Sigmoid colon (tissue), 7 donors: ENCODE measurements around the gene RECK. TPM values are rescaled to one million over a fixed set of nuclear protein-coding genes. Genes with fewer than 3 reads are reported as not detected.
"Not testable (repeated sequence)": the region's sequence is repeated elsewhere in the genome, so short reads cannot be mapped to it uniquely, and the experiment has no call there.

Experiments used
- DNase-seq: peaks from one replicate; pipeline ENCODE4 v3.0.0-alpha.2; 2019
- H3K27ac ChIP-seq, 4 donors: fragments of 200-600 bp; sonication (generic); one replicate each; pipeline ENCODE4 v1.5.1; 2016 to 2019; ENCODE audit warnings: mild to moderate bottlenecking in 1 of 4
- H3K27me3 ChIP-seq, 3 donors: fragments of 200-600 bp; sonication (generic); one replicate each; pipeline ENCODE4 v1.5.1; 2019; ENCODE audit warnings: mild to moderate bottlenecking in 1 of 3
- H3K36me3 ChIP-seq, 4 donors: fragments of 200-600 bp; sonication (generic); one replicate each; pipeline ENCODE4 v1.5.1; 2016 to 2019
- H3K4me1 ChIP-seq, 4 donors: fragments of 200-600 bp; sonication (generic); one replicate each; pipeline ENCODE4 v1.5.1; 2017 to 2019
- H3K4me3 ChIP-seq, 4 donors: fragments of 200-600 bp; sonication (generic); one replicate each; pipeline ENCODE4 v1.5.1; 2017 to 2019; ENCODE audit warnings: mild to moderate bottlenecking in 2 of 4, moderate library complexity in 1 of 4
- H3K9me3 ChIP-seq, 4 donors: fragments of 200-600 bp in 3 of 4; sonication (generic) in 3 of 4; one replicate each; pipeline versions ENCODE4 v1.5.1 to v1.6.1; 2013 to 2019
- CTCF ChIP-seq, 4 experiments: fragments of 450-650 bp in 3 of 4; fragments of 200-600 bp in 1 of 4; IDR thresholded peaks; one replicate each; pipeline ENCODE4 v1.5.1; 2016 to 2019; ENCODE audit warnings: antibody characterized with exemption in 4 of 4, mild to moderate bottlenecking in 3 of 4, moderate library complexity in 2 of 4
- EP300 ChIP-seq, 4 donors: sonication (generic); formaldehyde crosslinking; IDR thresholded peaks; one replicate each; pipeline ENCODE4 v1.6.1; 2017; ENCODE audit warnings: antibody characterized with exemption in 4 of 4
- POLR2A ChIP-seq, 2 donors: fragments of 450-650 bp; IDR thresholded peaks; one replicate each; pipeline ENCODE4 v1.6.1; 2016; ENCODE audit warnings: antibody characterized with exemption in 2 of 2, mild to moderate bottlenecking in 2 of 2, moderate library complexity in 2 of 2
- POLR2AphosphoS5 ChIP-seq, 4 donors: sonication (generic); formaldehyde crosslinking; IDR thresholded peaks; one replicate each; pipeline ENCODE4 v1.6.1; 2017; ENCODE audit warnings: antibody characterized with exemption in 4 of 4
- WGBS, 2 donors: extraction: QIAGEN DNeasy Blood & Tissue Kit; methylation state at CpG; one replicate each; pipeline ENCODE4 v1.1.7; 2013; 5-methylcytosine and 5-hydroxymethylcytosine counted together
- intact Hi-C: fragments of 100-400 bp; cut with DNase I; formaldehyde crosslinking; loops from one replicate; pipeline ENCODE4 v1.15.1; 2023
- polyA plus RNA-seq, 3 donors: library from polyadenylated mRNA; stranded (reverse); fragments of 200-250 nt; gene quantifications; one replicate each; pipeline ENCODE4 v1.2.3, GENCODE V29; 2013
- total RNA-seq, 4 donors: library from RNA; depleted of rRNA; stranded (reverse); fragments of >200 nt; gene quantifications; one replicate each; pipeline ENCODE4 v1.1.0, GENCODE V29; 2016
- donor health status: healthy with polysubstance abuse.
- donor health status: Bipolar disorder and iron deficiency.
- donor health status: healthy.

RECK gene
- total and polyA plus RNA-seq, 7 donors: 0.23 to 22.2 (median 11.1) TPM

GRCh38 chr9:36158917-36159316 lies 122.2 kb downstream of the RECK start:
- no peak for TF ChIP-seq EP300 (IDR thresholded peaks at IDR 0.05)
- TF ChIP-seq POLR2AphosphoS5 (IDR thresholded peaks at IDR 0.05): peak in 2 of 4 donors; percentile 16 to 19
- intact Hi-C loops: no loop called here
- no peak for DNase-seq
- peaks cover 0 to 19% (median 9%) of the 10 kb centered on the region in 4 donors for H3K36me3 ChIP-seq
- peaks cover 0 to 77% (median 66%) of the 10 kb centered on the region in 4 donors for H3K4me1 ChIP-seq
- 81 to 92% methylated on average over 7 of the region's 7 CpGs for WGBS, 2 donors
- peaks cover 0 to 2% (median 0%) of the 10 kb centered on the region in 4 donors for H3K9me3 ChIP-seq
- no peak overlapping the region for H3K4me3 ChIP-seq
- no peaks in the 10 kb centered on the region for H3K27me3 ChIP-seq
- H3K27ac ChIP-seq: peak overlapping the region; percentile 61 to 99 (median 86)

GRCh38 chr9:36159509-36159908 lies 122.8 kb downstream of the RECK start:
- intact Hi-C loops, H3K9me3 ChIP-seq, DNase-seq, H3K4me3 ChIP-seq, H3K27me3 ChIP-seq: not testable (repeated sequence)
- peak overlapping the region; percentile 61 to 99 (median 86) for H3K27ac ChIP-seq
- WGBS, 2 donors: 97% methylated on average over 4 of the region's 4 CpGs
- peaks cover 0 to 77% (median 66%) of the 10 kb centered on the region in 4 donors for H3K4me1 ChIP-seq
- peaks cover 0 to 19% (median 9%) of the 10 kb centered on the region in 4 donors for H3K36me3 ChIP-seq

GRCh38 chr9:36160126-36160525 lies 123.4 kb downstream of the RECK start:
- Histone ChIP-seq H3K4me1 (peaks cover 0 to 77% (median 67%) of the 10 kb centered on the region in 4 donors), H3K36me3 (peaks cover 0 to 19% (median 9%) of the 10 kb centered on the region in 4 donors), H3K27ac (peak overlapping the region; percentile 61 to 99 (median 86))
- H3K4me3 ChIP-seq, DNase-seq, H3K9me3 ChIP-seq, H3K27me3 ChIP-seq, intact Hi-C loops: not testable (repeated sequence)
- 86 to 93% methylated on average over 11 of the region's 11 CpGs for WGBS, 2 donors

GRCh38 chr9:36161187-36161586 lies 124.5 kb downstream of the RECK start:
- H3K27ac ChIP-seq: peak overlapping the region; percentile 83 to 99 (median 86)
- WGBS, 2 donors: 95 to 96% methylated on average over 2 of the region's 2 CpGs

GRCh38 chr9:36162211-36162738 lies 125.6 kb downstream of the RECK start:
- no peak for DNase-seq
- intact Hi-C loops: loop anchor here (2.0 kb wide), 1 partner anchor 13 kb away; no protein-coding TSS in a partner anchor
- TF ChIP-seq POLR2A (IDR thresholded peaks at IDR 0.05) (no peak), EP300 (IDR thresholded peaks at IDR 0.05) (no peak), CTCF (IDR thresholded peaks at IDR 0.05) (no peak), POLR2AphosphoS5 (IDR thresholded peaks at IDR 0.05) (no peak)
- peak overlapping the region; percentile 83 to 99 (median 86) for H3K27ac ChIP-seq
- peaks cover 0 to 90% (median 79%) of the 10 kb centered on the region in 4 donors for H3K4me1 ChIP-seq
- WGBS, 2 donors: 91 to 94% methylated on average over 17 of the region's 17 CpGs
- H3K4me3 ChIP-seq: no peak overlapping the region
- no peaks in the 10 kb centered on the region for H3K9me3 ChIP-seq
- H3K36me3 ChIP-seq: peaks cover 0 to 2% (median 0%) of the 10 kb centered on the region in 4 donors
- no peaks in the 10 kb centered on the region for H3K27me3 ChIP-seq

More at GRCh38 chr9:36161187-36161586, 124.5 kb downstream of the RECK start:
- peaks cover 0 to 2% (median 0%) of the 10 kb centered on the region in 4 donors for H3K9me3 ChIP-seq
- intact Hi-C loops: no loop called here
- no peak for DNase-seq
- peaks cover 0 to 81% (median 74%) of the 10 kb centered on the region in 4 donors for H3K4me1 ChIP-seq
- no peaks in the 10 kb centered on the region for H3K27me3 ChIP-seq
- H3K4me3 ChIP-seq: no peak overlapping the region
- TF ChIP-seq POLR2A (IDR thresholded peaks at IDR 0.05) (no peak), POLR2AphosphoS5 (IDR thresholded peaks at IDR 0.05) (no peak), CTCF (IDR thresholded peaks at IDR 0.05) (no peak), EP300 (IDR thresholded peaks at IDR 0.05) (no peak)
- peaks cover 0 to 13% (median 6%) of the 10 kb centered on the region in 4 donors for H3K36me3 ChIP-seq

GRCh38 chr9:36163049-36163785 lies 126.5 kb downstream of the RECK start:
- DNase-seq: peak; percentile 84
- no peaks in the 10 kb centered on the region for H3K27me3 ChIP-seq
- no peak overlapping the region for H3K4me3 ChIP-seq
- H3K27ac ChIP-seq: peak overlapping the region; percentile 83 to 99 (median 86)
- H3K4me1 ChIP-seq: peaks cover 0 to 85% (median 72%) of the 10 kb centered on the region in 4 donors
- WGBS, 2 donors: 64 to 80% methylated on average over 9 of the region's 9 CpGs
- intact Hi-C loops: loop anchor here (2.0 kb wide), 1 partner anchor 14 kb away; no protein-coding TSS in a partner anchor
- TF ChIP-seq POLR2AphosphoS5 (IDR thresholded peaks at IDR 0.05): peak in 3 of 4 donors; percentile 16 to 43 (median 32)
- TF ChIP-seq EP300 (IDR thresholded peaks at IDR 0.05): peak in 2 of 4 donors; percentile 4 to 43
- no peak for TF ChIP-seq POLR2A (IDR thresholded peaks at IDR 0.05)
- no peaks in the 10 kb centered on the region for H3K9me3 ChIP-seq
- H3K36me3 ChIP-seq: no peaks in the 10 kb centered on the region
